ENCODE results near the gene USP22. TPM values are rescaled to one million over a fixed set of nuclear protein-coding genes. Genes with fewer than 3 reads are reported as not detected.

The USP22 gene
- total and polyA plus RNA-seq, 2 of the 8 experiments (the other 6 are each of a cell fraction or from before 2014, with no cell fraction given): 221 to 316 TPM

DNA sequence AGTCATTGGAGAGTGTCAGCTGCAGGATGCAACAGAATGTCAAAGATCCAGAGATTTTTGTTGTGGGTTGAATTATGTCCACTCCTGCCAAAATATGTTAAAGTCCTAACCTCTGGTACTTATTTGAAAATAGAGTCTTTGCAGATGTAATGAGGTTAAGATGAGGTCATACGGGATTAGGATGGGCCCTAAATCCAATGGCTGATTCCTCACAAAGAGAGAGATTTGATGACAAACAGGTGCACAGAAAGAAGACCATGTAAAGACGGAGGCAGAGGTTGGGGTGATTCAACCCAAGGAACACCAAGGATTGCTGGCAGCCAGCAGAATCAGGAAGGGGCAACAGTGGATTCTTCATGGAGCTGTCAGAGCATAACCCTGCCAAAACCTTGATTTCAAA is 34.5 kb upstream of the USP22 start:
- TF ChIP-seq POU5F1 (IDR thresholded peaks at IDR 0.05; ENCODE audit: low read depth, low read length): no peak
- TF ChIP-seq, protein P1, sequence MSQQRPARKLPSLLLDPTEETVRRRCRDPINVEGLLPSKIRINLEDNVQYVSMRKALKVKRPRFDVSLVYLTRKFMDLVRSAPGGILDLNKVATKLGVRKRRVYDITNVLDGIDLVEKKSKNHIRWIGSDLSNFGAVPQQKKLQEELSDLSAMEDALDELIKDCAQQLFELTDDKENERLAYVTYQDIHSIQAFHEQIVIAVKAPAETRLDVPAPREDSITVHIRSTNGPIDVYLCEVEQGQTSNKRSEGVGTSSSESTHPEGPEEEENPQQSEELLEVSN (IDR thresholded peaks at IDR 0.05): no peak
- no peak for TF ChIP-seq CBX8 (IDR thresholded peaks at IDR 0.05; ENCODE audit: borderline replicate concordance, low read depth, low read length)
- no peak for TF ChIP-seq ASH2L (IDR thresholded peaks at IDR 0.05; ENCODE audit: low read length)
- TF ChIP-seq EGR1 (IDR thresholded peaks at IDR 0.05; ENCODE audit: borderline replicate concordance, low read depth, low read length): no peak
- no peak for TF ChIP-seq JUND (IDR thresholded peaks at IDR 0.05; ENCODE audit: low read length)
- no peak for TF ChIP-seq BRCA1 (IDR thresholded peaks at IDR 0.05; ENCODE audit: low read depth, low read length)
- no peak for TF ChIP-seq SP2 (IDR thresholded peaks at IDR 0.05; ENCODE audit: low read length)
- no peak for TF ChIP-seq KDM1A (IDR thresholded peaks at IDR 0.05; ENCODE audit: borderline replicate concordance, low read length)
- no peak for TF ChIP-seq POLR2AphosphoS5 (IDR thresholded peaks at IDR 0.05; ENCODE audit: low read depth, low read length)
- TF ChIP-seq NANOG (IDR thresholded peaks at IDR 0.05; ENCODE audit: insufficient read depth, low read depth, low read length, poor library complexity, severe bottlenecking): no peak
- TF ChIP-seq YY1 (IDR thresholded peaks at IDR 0.05; ENCODE audit: low read depth, low read length): no peak
- TF ChIP-seq SIN3A (conservative IDR thresholded peaks at IDR 0.05 in 1 of 2, IDR thresholded peaks at IDR 0.05 in 1 of 2; ENCODE audit: low read depth in 1 of 2, low read length in 2 of 2): no peak
- TF ChIP-seq CBX5 (IDR thresholded peaks at IDR 0.05; ENCODE audit: low read depth, low read length): no peak
- TF ChIP-seq SIX5 (IDR thresholded peaks at IDR 0.05; ENCODE audit: low read depth, low read length): no peak
- H4K20me1 ChIP-seq (replicated peaks in 1 of 2; ENCODE audit: control insufficient read depth in 1 of 2, insufficient read depth in 2 of 2, low read length in 2 of 2): no peaks in the 10 kb centered on the region
- H3K56ac ChIP-seq (replicated peaks; ENCODE audit: insufficient read length, low read depth, low read length): no peak overlapping the region
- no peak overlapping the region for H4K8ac ChIP-seq (ENCODE audit: extremely low read depth, insufficient read depth, low read length)
- H3K4ac ChIP-seq (replicated peaks; ENCODE audit: insufficient read length, low read depth, low read length): no peak overlapping the region
- H2BK15ac ChIP-seq (ENCODE audit: low read length): no peak overlapping the region
- H3K27ac ChIP-seq (ENCODE audit: low read depth, low read length): no peak overlapping the region
- no peak overlapping the region for H2BK12ac ChIP-seq (ENCODE audit: low read depth, low read length)
- no peak overlapping the region for H3K18ac ChIP-seq (ENCODE audit: extremely low read depth, low read length)
- CTCF ChIA-PET (ENCODE audit: partially characterized antibody): interaction anchor here (2.2 kb wide), 1 partner anchor 34 kb away, joined by 9 read pairs; no protein-coding TSS in a partner anchor
- no peak overlapping the region for H4K91ac ChIP-seq (replicated peaks; ENCODE audit: insufficient read length, low read length)
- no peak overlapping the region for H4K5ac ChIP-seq (ENCODE audit: insufficient read length, low read depth, low read length)
- no peak overlapping the region for H3K9ac ChIP-seq (replicated peaks in 1 of 4; ENCODE audit: extremely low read depth in 1 of 4, low read depth in 3 of 4, low read length in 3 of 4)
- no peak overlapping the region for H2AFZ ChIP-seq (ENCODE audit: low read length)
- H3K27me3 ChIP-seq (replicated peaks in 1 of 4; ENCODE audit: control insufficient read depth in 3 of 4, extremely low read depth in 1 of 4, insufficient read depth in 3 of 4, low read length in 3 of 4): no peaks in the 10 kb centered on the region
- H3K79me2 ChIP-seq (ENCODE audit: control insufficient read depth in 1 of 2, insufficient read depth in 2 of 2, low read length in 2 of 2): no peaks in the 10 kb centered on the region
- H3K23me2 ChIP-seq (ENCODE audit: low read depth, low read length): no peaks in the 10 kb centered on the region; the same call in 1 of the 2 replicates
- FAIRE-seq: no peak
- DNase-seq (ENCODE audit: low read depth in 1 of 2, low spot score in 2 of 2): no peak
- H3K36me3 ChIP-seq (ENCODE audit: control insufficient read depth in 2 of 4, insufficient read depth in 4 of 4, low read length in 3 of 4): no peaks in the 10 kb centered on the region
- H2BK5ac ChIP-seq (ENCODE audit: low read depth, low read length): no peak overlapping the region
- H3K4me2 ChIP-seq (ENCODE audit: insufficient read depth in 1 of 2, low read depth in 2 of 2, low read length in 2 of 2): no peak overlapping the region
- H3K79me1 ChIP-seq (ENCODE audit: low read depth, low read length): no peaks in the 10 kb centered on the region
- 47% methylated on average over 2 of the region's 2 CpGs; no CpG with 5 or more reads in 1 of the 2 experiments for WGBS, 2 experiments (ENCODE audit: extremely low coverage in 1 of 2, insufficient coverage in 1 of 2, insufficient read length in 1 of 2, insufficient replicate concordance in 2 of 2, low coverage in 1 of 2, low lambda C conversion rate in 2 of 2, missing lambda C conversion rate in 1 of 2)
- H3K4me1 ChIP-seq (replicated peaks in 1 of 4; ENCODE audit: control insufficient read depth in 3 of 4, insufficient read depth in 4 of 4, low read length in 3 of 4): peaks cover 0 to 5% (median 0%) of the 10 kb centered on the region in 4 experiments; a peak in 2 of 7 replicates
- POLR2A ChIA-PET (ENCODE audit: partially characterized antibody): no interaction called here
- H3K9me3 ChIP-seq (ENCODE audit: insufficient read depth in 2 of 2, low read depth in 1 of 2, low read length in 1 of 2): peaks cover 0 to 9% of the 10 kb centered on the region in 2 experiments; a peak in 2 of 4 replicates
- no peak overlapping the region for H2BK20ac ChIP-seq (ENCODE audit: low read length)
- H2AK5ac ChIP-seq (ENCODE audit: low read depth, low read length): no peak overlapping the region
- H3K4me3 ChIP-seq (ENCODE audit: extremely low read depth in 1 of 4, insufficient read depth in 2 of 4, low read depth in 3 of 4, low read length in 4 of 4): no peak overlapping the region
- H3K23ac ChIP-seq (ENCODE audit: insufficient read length): no peak overlapping the region
- no peak overlapping the region for H2BK120ac ChIP-seq (replicated peaks; ENCODE audit: low read depth, low read length)
- no peak overlapping the region for H3K14ac ChIP-seq (ENCODE audit: insufficient read length)

All from H1 (cell line).